ENCODE results near the gene BRD7.

Gene BRD7

GRCh38 chr16:50303041-50303604 is 65.7 kb downstream of the BRD7 start:
- no peak for DNase-seq

- no peak for DNase-seq
Measured at GRCh38 chr16:50302472-50303005, 66.2 kb downstream of the BRD7 start.

GRCh38 chr16:50301626-50302471 is 66.9 kb downstream of the BRD7 start:
- DNase-seq: no peak

GRCh38 chr16:50300942-50301625 is 67.7 kb downstream of the BRD7 start:
- DNase-seq: no peak

- DNase-seq: no peak
Measured at GRCh38 chr16:50299508-50300105, 69.2 kb downstream of the BRD7 start.

GRCh38 chr16:50298591-50299507 is 69.9 kb downstream of the BRD7 start:
- no peak for DNase-seq

GRCh38 chr16:50298075-50298460 is 70.7 kb downstream of the BRD7 start:
- DNase-seq: no peak

- peak; percentile 61 for DNase-seq
Measured at GRCh38 chr16:50297301-50298074, 71.3 kb downstream of the BRD7 start.

- DNase-seq: no peak
Measured at GRCh38 chr16:50296807-50297206, 72.0 kb downstream of the BRD7 start.

- no peak for DNase-seq
Measured at GRCh38 chr16:50295541-50296132, 73.2 kb downstream of the BRD7 start.

- no peak for DNase-seq
Measured at GRCh38 chr16:50294955-50295354, 73.8 kb downstream of the BRD7 start.

- no peak for DNase-seq
Measured at GRCh38 chr16:50293994-50294855, 74.6 kb downstream of the BRD7 start.

GRCh38 chr16:50293041-50293783 is 75.6 kb downstream of the BRD7 start:
- no peak for DNase-seq

GRCh38 chr16:50292566-50292948 is 76.2 kb downstream of the BRD7 start:
- no peak for DNase-seq

- DNase-seq: no peak
Measured at GRCh38 chr16:50291719-50292565, 76.8 kb downstream of the BRD7 start.

GRCh38 chr16:50290856-50291255 is 77.9 kb downstream of the BRD7 start:
- no peak for DNase-seq

GRCh38 chr16:50289950-50290764 is 78.6 kb downstream of the BRD7 start:
- no peak for DNase-seq
